ENCODE measurements around the gene NUDT8.

Gene NUDT8

GRCh38 chr11:67581469-67581868 lies 48.3 kb downstream of the NUDT8 start:
- CTCF ChIA-PET, result interaction anchor here (1.1 to 1.3 kb wide), 3 partner anchors 9 to 49 kb away, joined by 3 read pairs; no protein-coding TSS in a partner anchor

GRCh38 chr11:67577951-67578350 lies 51.8 kb downstream of the NUDT8 start:
- no peak for TF ChIP-seq HDGF (IDR thresholded peaks at IDR 0.05; ENCODE audit: borderline replicate concordance)
- no peak for TF ChIP-seq NFRKB (IDR thresholded peaks at IDR 0.05)
- TF ChIP-seq CTBP1 (IDR thresholded peaks at IDR 0.05; ENCODE audit: borderline replicate concordance), result no peak
- no peak for TF ChIP-seq TARDBP (IDR thresholded peaks at IDR 0.05)
- no peak for TF ChIP-seq FOXK2 (IDR thresholded peaks at IDR 0.05)
- no peak for TF ChIP-seq FOXA1 (IDR thresholded peaks at IDR 0.05)
- TF ChIP-seq L3MBTL2 (conservative IDR thresholded peaks at IDR 0.05), result no peak
- no peak for TF ChIP-seq SP1 (IDR thresholded peaks at IDR 0.05)
- TF ChIP-seq PKNOX1 (IDR thresholded peaks at IDR 0.05), result no peak
- TF ChIP-seq LEF1 (IDR thresholded peaks at IDR 0.05; ENCODE audit: borderline replicate concordance), result no peak
- no peak for TF ChIP-seq BHLHE40 (IDR thresholded peaks at IDR 0.05; ENCODE audit: borderline replicate concordance)
- no peak for TF ChIP-seq ELF4 (IDR thresholded peaks at IDR 0.05)
- TF ChIP-seq ZNF384 (IDR thresholded peaks at IDR 0.05), result no peak
- no peak for TF ChIP-seq SUZ12 (IDR thresholded peaks at IDR 0.05)
- TF ChIP-seq ARNT (IDR thresholded peaks at IDR 0.05), result no peak
- TF ChIP-seq FOXM1 (IDR thresholded peaks at IDR 0.05; ENCODE audit: borderline replicate concordance), result no peak
- ChIA-PET CTCF (no interaction called here), POLR2A (no interaction called here)
- no peak for DNase-seq (ENCODE audit: extremely low spot score)

More at GRCh38 chr11:67581469-67581868, 48.3 kb downstream of the NUDT8 start:
- POLR2A ChIA-PET, result no interaction called here
- TF ChIP-seq L3MBTL2 (conservative IDR thresholded peaks at IDR 0.05) (no peak), ARNT (IDR thresholded peaks at IDR 0.05) (no peak), TARDBP (IDR thresholded peaks at IDR 0.05) (no peak), ZNF384 (IDR thresholded peaks at IDR 0.05) (no peak), FOXK2 (IDR thresholded peaks at IDR 0.05) (no peak), ELF4 (IDR thresholded peaks at IDR 0.05) (no peak)
- no peak for DNase-seq (ENCODE audit: extremely low spot score)
